NCI-H128 (cell line): ENCODE measurements around the gene GIMAP8.
"Not testable (repeated sequence)": the region's sequence is repeated elsewhere in the genome, so short reads cannot be mapped to it uniquely, and the experiment has no call there.

Experiments used
- DNase-seq: peaks from one replicate; lab custom pipeline; 2025; ENCODE audit not compliant: unreplicated experiment; lab: John Stamatoyannopoulos, UW

The GIMAP8 gene

GRCh38 chr7:150461520-150461919 is 11.1 kb downstream of the GIMAP8 start:
- no peak for DNase-seq

GRCh38 chr7:150462413-150462812 is 12.0 kb downstream of the GIMAP8 start:
- DNase-seq, result no peak

DNA sequence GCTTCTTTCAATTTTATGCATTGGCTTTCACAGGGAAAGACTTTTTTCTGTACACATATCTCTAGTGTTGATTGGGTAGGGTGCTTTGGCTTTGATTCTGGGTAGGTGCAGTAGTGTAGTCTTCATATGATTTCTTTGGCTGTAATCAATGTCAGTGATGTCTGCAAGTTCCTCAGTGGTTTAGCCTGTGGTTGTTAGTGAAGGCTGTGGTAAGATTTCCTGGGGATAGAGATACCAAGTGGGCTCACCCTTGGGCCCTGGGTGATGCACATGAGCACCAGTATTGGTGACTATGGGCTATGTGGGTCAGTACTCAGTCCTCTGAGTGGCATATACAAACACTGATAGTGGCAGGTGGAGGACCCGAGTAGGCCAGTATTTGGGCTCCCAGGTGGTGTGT is 13.0 kb downstream of the GIMAP8 start:
- DNase-seq, result no peak

- no peak for DNase-seq
Measured at GRCh38 chr7:150464962-150465361, 14.5 kb downstream of the GIMAP8 start.

DNA sequence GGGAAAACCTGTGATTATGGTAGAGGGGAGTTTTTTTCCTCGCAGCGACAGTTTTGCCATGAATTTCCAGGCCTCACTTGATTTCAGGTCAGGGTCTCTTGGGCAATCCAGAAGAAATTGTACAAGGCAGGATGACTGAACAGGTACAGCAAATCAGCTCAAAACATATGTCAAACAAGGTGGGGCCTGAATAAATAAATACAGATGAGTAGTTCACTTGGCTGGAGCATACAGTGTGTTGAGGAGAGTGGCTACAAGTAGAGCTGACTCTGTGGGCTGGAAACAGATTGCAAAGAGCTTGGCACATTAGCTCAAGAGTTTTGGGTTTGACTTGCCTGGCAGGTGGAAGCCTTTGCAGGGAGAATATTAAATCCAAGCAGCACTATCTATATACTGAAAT is 15.0 kb downstream of the GIMAP8 start:
- DNase-seq, result no peak

GRCh38 chr7:150466477-150466876 is 16.0 kb downstream of the GIMAP8 start:
- DNase-seq, result no peak

DNA sequence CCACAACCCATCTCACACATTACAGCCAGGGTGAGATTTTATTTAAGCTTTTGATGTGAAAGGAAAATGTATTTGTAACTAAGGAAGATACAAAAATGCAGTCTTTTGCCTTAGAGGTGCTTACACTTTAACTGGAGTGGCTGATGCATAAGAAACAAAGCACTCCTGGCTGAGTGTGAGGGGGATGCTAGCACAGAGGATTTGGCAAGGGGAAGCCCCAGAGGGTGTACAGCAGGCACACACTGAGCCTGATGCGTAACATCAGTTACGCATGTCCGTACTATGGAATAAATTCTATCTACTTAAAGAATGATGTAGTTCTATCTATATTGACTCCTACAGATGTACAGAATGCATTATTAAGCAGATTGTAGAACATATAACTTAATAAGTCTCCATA is 17.8 kb downstream of the GIMAP8 start:
- DNase-seq, result no peak

DNA sequence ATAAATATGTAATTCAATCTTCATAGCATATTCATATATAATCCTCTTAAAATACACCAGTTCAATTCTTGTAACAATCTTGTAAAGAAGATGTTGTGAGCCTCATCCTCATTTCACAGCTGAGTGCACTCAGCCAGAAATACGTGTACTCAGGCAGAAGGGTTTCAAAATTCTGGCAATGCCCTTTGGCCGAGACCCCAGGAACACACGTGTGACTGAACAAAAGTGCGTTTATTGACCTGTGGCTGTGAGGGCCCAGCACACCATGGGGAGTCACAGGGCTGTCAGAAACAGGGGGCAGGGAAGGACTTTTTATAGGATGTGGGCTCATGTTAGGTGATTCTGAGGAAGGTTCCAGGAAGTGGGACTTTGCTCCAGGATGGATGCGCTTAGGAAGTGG is 21.5 kb downstream of the GIMAP8 start:
- no peak for DNase-seq

- DNase-seq, result no peak
Measured at GRCh38 chr7:150473902-150474301, 23.5 kb downstream of the GIMAP8 start.

GRCh38 chr7:150476285-150476684 is 25.9 kb downstream of the GIMAP8 start:
- no peak for DNase-seq

- no peak for DNase-seq
Measured at GRCh38 chr7:150476819-150477631, 26.6 kb downstream of the GIMAP8 start.

DNA sequence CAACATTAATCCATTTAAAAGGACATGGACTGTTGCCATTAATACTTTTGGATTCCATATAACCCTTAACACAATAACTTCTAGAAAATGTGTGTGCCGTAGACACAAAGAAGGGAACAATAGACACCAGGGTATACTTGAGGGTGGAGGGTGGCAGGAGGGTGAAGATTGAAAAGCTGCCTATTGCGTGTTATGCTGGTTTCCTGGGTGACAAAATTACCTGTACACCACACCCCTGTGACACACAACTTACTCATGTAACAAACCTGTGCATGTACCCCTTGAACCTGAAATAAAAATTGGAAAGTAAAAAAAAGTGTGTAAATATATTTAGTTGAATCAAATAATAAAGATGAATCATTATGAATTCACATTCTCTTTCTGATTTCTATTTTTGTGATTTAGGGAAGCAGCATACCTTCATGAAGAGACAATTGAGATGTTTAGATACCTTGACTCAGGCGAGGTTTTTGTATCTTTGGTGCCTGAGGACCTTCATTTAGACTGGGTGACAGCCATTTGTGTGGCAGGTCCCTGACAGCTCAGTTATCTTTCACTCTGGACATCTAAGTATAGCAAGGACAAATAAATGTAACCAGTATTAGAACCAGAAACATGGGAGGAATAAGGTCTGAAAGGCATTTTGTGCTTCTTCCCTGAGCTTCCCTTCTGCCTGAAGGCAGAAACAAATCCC is 28.7 kb downstream of the GIMAP8 start:
- DNase-seq, result no peak

DNA sequence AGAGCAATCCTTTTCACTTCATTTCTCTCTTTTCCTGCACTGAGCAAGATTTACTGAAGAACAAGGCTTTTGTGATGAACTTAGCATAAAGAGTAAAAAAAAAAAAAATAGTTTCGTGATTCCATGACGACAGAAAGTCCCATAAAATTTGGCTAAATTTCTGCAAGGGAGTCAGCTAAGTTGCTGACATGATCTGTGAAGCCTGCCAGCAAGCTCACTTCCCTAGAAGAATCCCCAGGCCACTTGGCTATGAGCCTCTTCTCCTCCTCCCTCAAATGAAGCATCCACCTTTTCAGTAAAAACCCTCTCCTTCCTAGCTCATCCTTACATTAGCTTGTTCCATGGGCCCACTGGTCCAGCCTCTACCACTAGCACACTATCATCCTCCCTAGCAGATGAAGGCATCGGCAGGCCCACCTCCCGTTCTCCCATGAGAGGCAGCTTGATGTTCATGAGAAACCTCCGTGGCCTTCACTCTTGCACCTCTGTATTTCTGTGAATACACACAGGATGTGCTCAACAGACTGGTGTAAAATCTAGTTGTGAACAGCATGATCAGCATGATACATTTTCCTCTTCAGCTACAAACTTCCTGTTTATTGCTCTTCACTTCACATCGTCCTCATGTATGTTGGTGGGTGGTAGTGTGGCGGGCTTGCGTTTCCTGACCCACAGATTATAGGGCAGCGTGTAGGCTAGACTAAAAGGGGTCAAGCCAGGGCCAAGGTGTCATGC is 30.9 kb downstream of the GIMAP8 start:
- no peak for DNase-seq

DNA sequence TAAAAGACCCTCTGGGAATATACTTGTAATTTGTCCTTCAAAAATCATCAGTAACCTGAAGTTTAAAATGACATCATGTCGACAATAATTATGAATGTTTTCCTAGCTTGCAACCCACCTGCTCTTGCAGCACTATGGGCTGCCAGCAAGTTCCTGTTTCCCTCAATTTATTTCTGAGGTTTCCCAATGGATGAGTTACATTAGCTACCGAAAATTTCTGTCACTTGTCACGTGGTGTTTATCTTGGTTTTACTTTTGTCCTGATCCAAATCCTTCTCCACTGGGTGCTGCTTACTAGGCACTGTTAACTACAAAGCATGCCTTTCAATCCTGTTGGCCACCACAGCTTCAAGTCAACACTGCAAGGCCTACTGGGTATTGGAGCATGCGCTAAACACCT is 31.5 kb downstream of the GIMAP8 start:
- no peak for DNase-seq

GRCh38 chr7:150483514-150483913 is 33.1 kb downstream of the GIMAP8 start:
- not testable (repeated sequence) for DNase-seq

DNA sequence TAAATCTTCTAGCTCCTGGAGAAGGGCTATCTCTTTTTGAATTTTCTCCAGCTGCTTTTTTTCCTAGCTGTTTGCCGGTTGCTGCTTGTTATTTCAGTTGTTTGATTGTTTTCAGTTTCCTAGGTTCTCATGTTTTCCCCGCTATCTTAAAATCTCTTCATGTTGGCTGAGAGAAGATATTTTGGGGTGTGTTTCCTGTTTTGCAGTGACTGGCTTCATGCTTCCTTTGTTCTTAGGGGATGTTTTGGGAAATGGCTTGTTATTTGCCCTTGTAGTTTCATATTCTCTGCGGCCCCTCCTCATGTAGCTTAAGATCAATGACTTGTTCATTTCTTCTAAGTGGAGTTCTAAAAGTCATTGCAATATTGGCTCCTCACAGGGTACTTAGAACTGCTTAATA is 33.6 kb downstream of the GIMAP8 start:
- not testable (repeated sequence) for DNase-seq

- no peak for DNase-seq
Measured at GRCh38 chr7:150487625-150488024, 37.2 kb downstream of the GIMAP8 start.

GRCh38 chr7:150489782-150490181 is 39.4 kb downstream of the GIMAP8 start:
- DNase-seq, result no peak

DNA sequence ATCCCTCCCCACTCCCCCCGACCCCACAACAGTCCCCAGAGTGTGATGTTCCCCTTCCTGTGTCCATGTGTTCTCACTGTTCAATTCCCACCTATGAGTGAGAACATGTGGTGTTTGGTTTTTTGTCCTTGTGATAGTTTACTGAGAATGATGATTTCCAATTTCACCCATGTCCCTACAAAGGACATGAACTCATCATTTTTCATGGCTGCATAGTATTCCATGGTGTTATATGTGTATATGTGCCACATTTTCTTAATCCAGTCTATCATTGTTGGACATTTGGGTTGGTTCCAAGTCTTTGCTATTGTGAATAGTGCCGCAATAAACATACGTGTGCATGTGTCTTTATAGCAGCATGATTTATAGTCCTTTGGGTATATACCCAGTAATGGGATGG is 43.0 kb downstream of the GIMAP8 start:
- not testable (repeated sequence) for DNase-seq

DNA sequence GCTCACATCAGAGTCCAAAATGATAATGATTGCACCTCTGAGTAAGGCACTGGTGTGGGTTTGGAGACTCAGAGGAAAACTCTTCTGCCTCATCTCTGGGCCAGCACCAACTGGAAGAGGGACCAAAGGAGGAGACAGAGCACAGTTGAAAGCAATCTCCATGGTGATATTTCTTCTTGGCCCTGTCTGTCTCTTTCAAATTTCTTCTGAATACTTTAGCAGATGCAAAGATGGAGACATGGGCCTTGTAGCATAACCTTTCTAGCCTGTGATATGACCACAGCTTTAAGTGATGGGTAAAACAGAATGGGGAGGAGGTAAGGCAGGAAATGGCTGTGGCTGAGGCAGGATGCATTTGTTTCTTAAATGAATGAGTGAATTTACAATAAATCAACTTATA is 52.1 kb downstream of the GIMAP8 start:
- no peak for DNase-seq

DNA sequence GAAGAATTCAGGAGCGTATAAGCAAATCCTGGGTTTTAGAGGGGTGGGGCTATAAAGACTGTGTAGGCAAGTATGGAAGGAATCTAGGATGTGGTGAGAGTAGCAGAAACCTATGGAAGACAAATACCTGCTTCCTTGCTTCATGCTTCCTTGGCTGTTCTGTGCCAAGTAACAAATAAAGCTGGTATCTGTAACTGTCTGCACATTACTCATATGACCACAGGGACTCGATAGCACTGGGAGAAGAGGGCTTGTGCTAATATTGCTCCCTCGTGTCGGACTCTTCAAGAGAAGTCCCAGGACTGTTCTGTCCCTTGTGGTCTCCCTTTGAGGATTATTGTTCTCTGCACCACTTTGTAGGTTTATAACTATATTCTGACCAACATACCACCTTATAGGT is 52.7 kb downstream of the GIMAP8 start:
- no peak for DNase-seq

DNA sequence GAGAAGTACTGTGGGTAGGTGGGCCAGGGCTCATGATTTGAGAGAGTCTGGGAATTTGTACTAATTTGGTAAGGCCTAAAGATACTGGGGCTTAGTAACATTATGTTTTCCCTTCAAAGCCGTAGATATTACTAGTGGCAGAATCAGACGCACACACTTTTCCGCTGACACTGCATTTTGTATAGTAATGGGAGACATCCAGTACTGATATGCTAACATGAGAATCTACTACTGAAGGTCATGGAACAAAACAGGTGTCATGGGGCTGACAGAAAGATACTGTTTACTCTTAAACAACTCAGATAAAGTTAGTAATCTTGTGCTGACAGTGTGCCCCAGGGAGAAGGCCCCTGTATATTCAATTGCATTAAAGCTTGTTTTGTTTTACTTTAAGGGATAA is 53.2 kb downstream of the GIMAP8 start:
- no peak for DNase-seq
